Astrocyte (in vitro differentiated cells and primary cell): ENCODE results near the gene KAT2B. TPM values are rescaled to one million over a fixed set of nuclear protein-coding genes. Genes with fewer than 3 reads are reported as not detected.

ENCODE experiments used
- DNase-seq: peaks from one replicate; pipeline ENCODE4 v3.0.0-alpha.2; 2010; ENCODE audit warnings: low read depth
- FAIRE-seq: peaks from 2 replicates; lab custom pipeline; 2011; peaks lifted over from hg19 to GRCh38; lab: Jason Lieb, UNC
- H2AFZ ChIP-seq: 2 replicates; pipeline ENCODE4 v1.6.0; 2012; ENCODE audit warnings: low read depth, low read length, inconsistent platforms
- H3K27ac ChIP-seq: 2 replicates; pipeline ENCODE4 v1.5.1; 2011; ENCODE audit warnings: low read depth, low read length, inconsistent platforms
- H3K27me3 ChIP-seq: 2 replicates; pipeline ENCODE4 v1.6.0; 2011; ENCODE audit warnings: low read length, inconsistent platforms; ENCODE audit not compliant: insufficient read depth
- H3K36me3 ChIP-seq: 2 replicates; pipeline ENCODE4 v1.5.1; 2011; ENCODE audit warnings: low read length, inconsistent platforms; ENCODE audit not compliant: insufficient read depth
- H3K4me1 ChIP-seq: 2 replicates; pipeline ENCODE4 v1.5.1; 2011; ENCODE audit warnings: low read length, inconsistent platforms; ENCODE audit not compliant: insufficient read depth
- H3K4me2 ChIP-seq: 2 replicates; pipeline ENCODE4 v1.6.0; 2012; ENCODE audit warnings: low read length, inconsistent platforms
- H3K4me3 ChIP-seq: 2 replicates; pipeline ENCODE4 v1.5.1; 2011; ENCODE audit warnings: low read depth, mild to moderate bottlenecking, low read length, inconsistent platforms; ENCODE audit not compliant: insufficient read depth
- H3K79me2 ChIP-seq: 2 replicates; pipeline ENCODE4 v1.6.0; 2012; ENCODE audit warnings: mild to moderate bottlenecking, low read length, inconsistent platforms; ENCODE audit not compliant: insufficient read depth
- H3K9ac ChIP-seq: 2 replicates; pipeline ENCODE4 v1.6.0; 2012; ENCODE audit warnings: mild to moderate bottlenecking, low read length, inconsistent platforms
- H3K9me3 ChIP-seq: 2 replicates; pipeline ENCODE4 v1.5.1; 2012; ENCODE audit warnings: low read depth, mild to moderate bottlenecking, low read length, inconsistent platforms; ENCODE audit not compliant: insufficient read depth
- H4K20me1 ChIP-seq: 2 replicates; pipeline ENCODE4 v1.6.0; 2012; ENCODE audit warnings: low read length, inconsistent platforms; ENCODE audit not compliant: insufficient read depth
- H3K27ac Mint-ChIP-seq: one replicate; pipeline ENCODE4 v1.8.0; 2021; ENCODE audit warnings: mild to moderate bottlenecking, mixed read lengths; ENCODE audit not compliant: unreplicated experiment
- H3K27me3 Mint-ChIP-seq: one replicate; pipeline ENCODE4 v1.8.0; 2021; ENCODE audit warnings: low read depth, mixed read lengths; ENCODE audit not compliant: unreplicated experiment
- H3K36me3 Mint-ChIP-seq: one replicate; pipeline ENCODE4 v1.8.0; 2021; ENCODE audit warnings: low read depth, mixed read lengths; ENCODE audit not compliant: unreplicated experiment
- H3K4me1 Mint-ChIP-seq: one replicate; pipeline ENCODE4 v1.8.0; 2021; ENCODE audit warnings: low read depth, mixed read lengths; ENCODE audit not compliant: unreplicated experiment
- H3K4me3 Mint-ChIP-seq: one replicate; pipeline ENCODE4 v1.8.0; 2021; ENCODE audit warnings: mild to moderate bottlenecking, moderate library complexity, mixed read lengths; ENCODE audit not compliant: unreplicated experiment
- H3K9me3 Mint-ChIP-seq: one replicate; pipeline ENCODE4 v1.8.0; 2021; ENCODE audit warnings: mild to moderate bottlenecking, mixed read lengths; ENCODE audit not compliant: unreplicated experiment
- EZH2 ChIP-seq: IDR thresholded peaks from 2 replicates; pipeline ENCODE4 v1.6.1; 2012; ENCODE audit warnings: mild to moderate bottlenecking, low read length, inconsistent platforms; ENCODE audit not compliant: insufficient read depth
- total RNA-seq: library from RNA; stranded (reverse); gene quantifications from 2 replicates; pipeline ENCODE4 v1.2.1, GENCODE V29; 2021
- TF ChIP-seq, protein P1 (sequence below): IDR thresholded peaks from 2 replicates; pipeline ENCODE4 v1.5.1; 2011; ENCODE audit warnings: low read depth, mild to moderate bottlenecking, inconsistent platforms, low read length, moderate library complexity; ENCODE audit not compliant: insufficient read depth

KAT2B gene
- total RNA-seq, 1 donor from 2014 or later, result 4.9 TPM

- Histone ChIP-seq H3K4me2 (no peak overlapping the region), H3K9ac (no peak overlapping the region), H3K27me3 (no peaks in the 10 kb centered on the region), H3K79me2 (no peaks in the 10 kb centered on the region), H3K36me3 (no peaks in the 10 kb centered on the region), H4K20me1 (no peaks in the 10 kb centered on the region), H3K4me1 (no peaks in the 10 kb centered on the region), H3K27ac (no peak overlapping the region), H3K9me3 (no peaks in the 10 kb centered on the region), H2AFZ (no peak overlapping the region), H3K4me3 (no peak overlapping the region)
- H3K4me1 Mint-ChIP-seq, result no peaks in the 10 kb centered on the region
- H3K9me3 Mint-ChIP-seq, result no peaks in the 10 kb centered on the region
- H3K27ac Mint-ChIP-seq, result no peak overlapping the region
- no peaks in the 10 kb centered on the region for H3K36me3 Mint-ChIP-seq
- H3K4me3 Mint-ChIP-seq, result no peak overlapping the region
- no peaks in the 10 kb centered on the region for H3K27me3 Mint-ChIP-seq
- TF ChIP-seq, protein P1, sequence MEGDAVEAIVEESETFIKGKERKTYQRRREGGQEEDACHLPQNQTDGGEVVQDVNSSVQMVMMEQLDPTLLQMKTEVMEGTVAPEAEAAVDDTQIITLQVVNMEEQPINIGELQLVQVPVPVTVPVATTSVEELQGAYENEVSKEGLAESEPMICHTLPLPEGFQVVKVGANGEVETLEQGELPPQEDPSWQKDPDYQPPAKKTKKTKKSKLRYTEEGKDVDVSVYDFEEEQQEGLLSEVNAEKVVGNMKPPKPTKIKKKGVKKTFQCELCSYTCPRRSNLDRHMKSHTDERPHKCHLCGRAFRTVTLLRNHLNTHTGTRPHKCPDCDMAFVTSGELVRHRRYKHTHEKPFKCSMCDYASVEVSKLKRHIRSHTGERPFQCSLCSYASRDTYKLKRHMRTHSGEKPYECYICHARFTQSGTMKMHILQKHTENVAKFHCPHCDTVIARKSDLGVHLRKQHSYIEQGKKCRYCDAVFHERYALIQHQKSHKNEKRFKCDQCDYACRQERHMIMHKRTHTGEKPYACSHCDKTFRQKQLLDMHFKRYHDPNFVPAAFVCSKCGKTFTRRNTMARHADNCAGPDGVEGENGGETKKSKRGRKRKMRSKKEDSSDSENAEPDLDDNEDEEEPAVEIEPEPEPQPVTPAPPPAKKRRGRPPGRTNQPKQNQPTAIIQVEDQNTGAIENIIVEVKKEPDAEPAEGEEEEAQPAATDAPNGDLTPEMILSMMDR, result no peak
- TF ChIP-seq EZH2, result no peak
- DNase-seq, result peak; percentile 41
- no peak for FAIRE-seq
These were observed 96.0 kb downstream of the KAT2B start for GRCh38 chr3:20136231-20136630.

- Histone ChIP-seq H3K27me3 (no peaks in the 10 kb centered on the region), H4K20me1 (no peaks in the 10 kb centered on the region), H3K36me3 (no peaks in the 10 kb centered on the region), H3K79me2 (no peaks in the 10 kb centered on the region), H2AFZ (no peak overlapping the region), H3K4me2 (no peak overlapping the region), H3K4me1 (no peaks in the 10 kb centered on the region), H3K4me3 (no peak overlapping the region), H3K27ac (no peak overlapping the region), H3K9ac (no peak overlapping the region), H3K9me3 (no peaks in the 10 kb centered on the region)
- no peak for TF ChIP-seq EZH2
- TF ChIP-seq, protein P1, result no peak
- Mint-ChIP-seq H3K36me3 (no peaks in the 10 kb centered on the region), H3K9me3 (no peaks in the 10 kb centered on the region), H3K4me3 (no peak overlapping the region), H3K27me3 (no peaks in the 10 kb centered on the region), H3K4me1 (peaks cover 6% of the 10 kb centered on the region), H3K27ac (no peak overlapping the region)
- DNase-seq (no peak), FAIRE-seq (no peak)
These were observed 97.4 kb downstream of the KAT2B start for GRCh38 chr3:20137647-20138046.

DNA sequence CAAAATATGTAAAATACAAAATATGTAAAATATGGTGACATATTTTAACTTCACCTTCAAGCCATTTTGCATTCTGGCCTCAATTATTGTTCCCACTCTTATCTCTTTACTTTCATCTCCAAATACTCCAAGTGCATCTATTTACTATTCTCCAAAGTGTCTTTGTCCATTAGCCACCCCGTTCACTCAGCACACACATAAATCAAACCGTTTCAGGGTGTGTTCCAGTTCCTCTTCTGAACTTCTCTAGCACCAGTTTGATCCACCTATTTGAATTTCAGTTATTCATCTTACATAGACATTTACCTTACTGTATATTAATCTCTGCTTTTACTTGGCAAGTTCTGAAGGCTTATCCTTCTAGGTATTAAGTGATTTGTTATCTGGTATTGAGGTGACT, 100.6 kb downstream of the KAT2B start:
- no peak overlapping the region for H3K4me2 ChIP-seq
- H3K4me1 ChIP-seq, result no peaks in the 10 kb centered on the region
- Mint-ChIP-seq H3K4me3 (no peak overlapping the region), H3K4me1 (peaks cover 6% of the 10 kb centered on the region), H3K9me3 (no peaks in the 10 kb centered on the region), H3K36me3 (no peaks in the 10 kb centered on the region), H3K27me3 (no peaks in the 10 kb centered on the region), H3K27ac (no peak overlapping the region)
- no peak overlapping the region for H3K27ac ChIP-seq
- H2AFZ ChIP-seq, result no peak overlapping the region
- FAIRE-seq (no peak), DNase-seq (no peak)
- H3K9ac ChIP-seq, result no peak overlapping the region
- H3K79me2 ChIP-seq, result no peaks in the 10 kb centered on the region
- no peaks in the 10 kb centered on the region for H3K36me3 ChIP-seq
- TF ChIP-seq, protein P1, result no peak
- no peak for TF ChIP-seq EZH2
- H3K9me3 ChIP-seq, result no peaks in the 10 kb centered on the region
- no peaks in the 10 kb centered on the region for H4K20me1 ChIP-seq
- no peaks in the 10 kb centered on the region for H3K27me3 ChIP-seq
- H3K4me3 ChIP-seq, result no peak overlapping the region
